Measurements from ENCODE around the gene SDE2.

- TF ChIP-seq GATA3 (IDR thresholded peaks at IDR 0.05; ENCODE audit: low read depth, low read length) = no peak
- no peak for TF ChIP-seq GATA2 (IDR thresholded peaks at IDR 0.05; ENCODE audit: low read depth, low read length)
These were observed 17.4 kb downstream of the SDE2 start for GRCh38 chr1:225981714-225982113.

All from SH-SY5Y (cell line).